HUES48 (cell line): ENCODE measurements around the gene TNS3.

Source experiments
- H3K27ac ChIP-seq: one replicate; pipeline ENCODE4 v1.7.0; 2013; ENCODE audit warnings: low read depth, low read length, inconsistent platforms
- H3K27me3 ChIP-seq: 2 replicates; pipeline ENCODE4 v1.6.1; 2013; ENCODE audit warnings: mild to moderate bottlenecking, low read length; ENCODE audit not compliant: control insufficient read depth, insufficient read depth
- H3K36me3 ChIP-seq: 2 replicates; pipeline ENCODE4 v1.6.1; 2013; ENCODE audit warnings: low read length; ENCODE audit not compliant: control insufficient read depth, insufficient read depth
- H3K4me1 ChIP-seq: 2 replicates; pipeline ENCODE4 v1.6.1; 2013; ENCODE audit warnings: mild to moderate bottlenecking, low read length; ENCODE audit not compliant: control insufficient read depth, insufficient read depth
- H3K4me3 ChIP-seq: 2 replicates; pipeline ENCODE4 v1.5.1; 2013; ENCODE audit warnings: mild to moderate bottlenecking, low read depth, low read length
- H3K9ac ChIP-seq: 2 replicates; pipeline ENCODE4 v1.6.1; 2013; ENCODE audit warnings: mild to moderate bottlenecking, low read depth, low read length, moderate library complexity
- H3K9me3 ChIP-seq: 2 replicates; pipeline ENCODE4 v1.6.1; 2013; ENCODE audit warnings: low read length; ENCODE audit not compliant: control insufficient read depth, insufficient read depth

TNS3 gene

DNA sequence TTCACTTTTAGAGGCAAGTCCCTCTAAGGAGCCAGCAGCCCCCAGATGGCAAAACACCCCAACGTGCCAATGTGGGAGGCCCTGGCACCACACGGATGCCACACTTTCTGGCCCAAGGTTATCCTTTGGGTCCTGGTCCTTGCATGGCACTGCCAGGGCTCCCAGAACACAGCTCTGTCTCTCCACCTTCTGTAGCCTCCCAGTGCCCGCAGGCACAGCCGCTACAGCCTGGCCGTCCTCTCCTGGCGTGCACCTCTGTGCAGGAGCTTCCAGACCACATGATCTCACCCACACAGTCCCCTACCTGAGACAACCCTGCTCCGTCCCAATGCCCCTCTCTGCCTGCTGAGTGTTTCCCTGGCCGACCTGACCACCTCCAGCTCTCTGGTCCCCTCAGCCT lies 215.0 kb downstream of the TNS3 start:
- no peak overlapping the region for H3K9ac ChIP-seq
- H3K27me3 ChIP-seq: no peaks in the 10 kb centered on the region
- no peaks in the 10 kb centered on the region for H3K9me3 ChIP-seq
- H3K4me1 ChIP-seq: peaks cover 5% of the 10 kb centered on the region
- no peak overlapping the region for H3K4me3 ChIP-seq
- H3K36me3 ChIP-seq: peaks cover 16% of the 10 kb centered on the region; the same call in 1 of the 2 replicates
- no peak overlapping the region for H3K27ac ChIP-seq

- Histone ChIP-seq H3K9me3 (no peaks in the 10 kb centered on the region), H3K4me3 (no peak overlapping the region), H3K27me3 (no peaks in the 10 kb centered on the region), H3K4me1 (no peaks in the 10 kb centered on the region), H3K36me3 (peaks cover 16% of the 10 kb centered on the region; the same call in 1 of the 2 replicates), H3K9ac (no peak overlapping the region), H3K27ac (no peak overlapping the region)
Measured at GRCh38 chr7:47366211-47366610, 215.7 kb downstream of the TNS3 start.

- no peaks in the 10 kb centered on the region for H3K27me3 ChIP-seq
- H3K9ac ChIP-seq: no peak overlapping the region
- no peaks in the 10 kb centered on the region for H3K9me3 ChIP-seq
- no peaks in the 10 kb centered on the region for H3K4me1 ChIP-seq
- H3K4me3 ChIP-seq: no peak overlapping the region
- H3K36me3 ChIP-seq: peaks cover 3% of the 10 kb centered on the region; the same call in 1 of the 2 replicates
- H3K27ac ChIP-seq: no peak overlapping the region
Measured at GRCh38 chr7:47362984-47363383, 218.9 kb downstream of the TNS3 start.

DNA sequence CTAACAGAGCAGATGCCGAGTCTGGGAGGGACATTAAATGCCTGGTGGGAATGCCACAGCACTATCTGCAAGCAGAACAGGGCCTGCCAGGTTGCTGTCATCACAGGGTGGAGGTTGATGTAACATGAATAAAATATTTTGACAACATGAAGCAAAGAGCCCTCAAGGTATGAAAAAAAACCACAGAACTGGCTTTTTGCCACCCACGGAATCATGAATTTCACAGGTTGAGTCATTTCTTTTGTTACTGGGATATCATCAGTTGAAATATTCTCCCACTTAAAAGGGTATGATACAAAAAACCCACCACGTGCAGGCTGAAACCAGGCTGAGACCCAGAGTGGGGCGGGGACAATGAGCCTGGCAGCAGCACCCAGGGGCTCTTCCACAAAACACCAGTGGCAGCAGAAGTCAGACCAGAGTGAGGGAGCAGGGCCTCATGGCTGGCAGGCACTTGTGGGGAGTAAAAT lies 220.1 kb downstream of the TNS3 start:
- Histone ChIP-seq H3K4me3 (no peak overlapping the region), H3K4me1 (no peaks in the 10 kb centered on the region), H3K9me3 (no peaks in the 10 kb centered on the region), H3K9ac (no peak overlapping the region), H3K27me3 (no peaks in the 10 kb centered on the region), H3K27ac (no peak overlapping the region), H3K36me3 (no peaks in the 10 kb centered on the region; the same call in 1 of the 2 replicates)

DNA sequence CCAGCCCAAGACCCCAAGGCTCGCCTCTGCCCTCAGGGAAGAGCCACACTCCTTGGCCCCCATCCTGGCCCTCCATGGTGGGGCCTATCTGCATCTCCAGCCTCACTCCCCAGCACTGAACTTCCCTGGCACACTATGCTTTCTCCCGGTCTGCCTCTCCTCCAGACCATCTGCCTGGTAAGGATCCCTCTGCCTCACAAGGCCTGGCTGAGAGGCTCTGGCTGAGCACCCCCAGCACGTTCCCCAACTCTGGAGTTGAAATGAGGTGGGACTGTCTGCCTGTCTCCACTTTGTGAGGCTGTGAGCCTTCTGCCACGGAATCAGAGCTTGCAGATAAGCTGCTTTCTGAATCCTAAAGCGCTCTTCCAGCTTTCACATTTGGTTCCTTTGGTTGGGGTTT lies 220.7 kb downstream of the TNS3 start:
- H3K4me1 ChIP-seq: 0 out of 2 replicates have a peak, but pooled peaks cover 3% of the 10 kb centered on the region
- no peaks in the 10 kb centered on the region for H3K9me3 ChIP-seq
- no peak overlapping the region for H3K9ac ChIP-seq
- H3K27ac ChIP-seq: no peak overlapping the region
- H3K27me3 ChIP-seq: no peaks in the 10 kb centered on the region
- no peaks in the 10 kb centered on the region; the same call in 1 of the 2 replicates for H3K36me3 ChIP-seq
- H3K4me3 ChIP-seq: no peak overlapping the region

DNA sequence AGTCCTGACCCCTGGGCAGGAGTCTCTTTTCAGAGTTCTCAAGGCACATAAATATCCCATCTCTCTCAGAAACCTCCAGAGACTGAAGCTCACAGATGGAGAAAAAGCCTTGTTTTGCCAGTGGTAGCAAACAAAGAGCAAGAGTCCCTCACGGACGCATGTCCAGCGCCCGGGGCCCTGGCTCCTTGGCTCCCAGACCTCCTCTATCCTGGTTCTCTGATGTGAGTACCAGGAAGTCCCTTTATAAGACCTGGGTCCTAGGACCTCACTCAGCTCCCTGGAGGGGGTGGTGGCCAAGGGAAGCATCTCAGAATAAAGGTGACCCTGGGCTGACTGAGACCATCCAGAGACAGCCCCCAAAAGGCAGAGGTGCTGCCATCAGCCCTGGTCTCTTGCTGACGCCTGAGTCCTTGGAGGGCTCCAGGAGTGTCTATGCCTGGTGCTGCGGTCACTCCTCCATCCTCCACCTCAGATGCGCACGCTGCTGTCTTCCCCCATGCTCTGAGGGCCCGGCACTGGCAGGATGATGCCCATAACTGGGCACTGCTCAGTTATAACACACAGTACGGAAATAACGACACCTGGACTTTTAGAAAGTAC lies 221.5 kb downstream of the TNS3 start:
- Histone ChIP-seq H3K9me3 (no peaks in the 10 kb centered on the region), H3K36me3 (no peaks in the 10 kb centered on the region; the same call in 1 of the 2 replicates), H3K27me3 (no peaks in the 10 kb centered on the region), H3K27ac (no peak overlapping the region), H3K4me3 (no peak overlapping the region), H3K9ac (no peak overlapping the region), H3K4me1 (0 out of 2 replicates have a peak, but pooled peaks cover 3% of the 10 kb centered on the region)

DNA sequence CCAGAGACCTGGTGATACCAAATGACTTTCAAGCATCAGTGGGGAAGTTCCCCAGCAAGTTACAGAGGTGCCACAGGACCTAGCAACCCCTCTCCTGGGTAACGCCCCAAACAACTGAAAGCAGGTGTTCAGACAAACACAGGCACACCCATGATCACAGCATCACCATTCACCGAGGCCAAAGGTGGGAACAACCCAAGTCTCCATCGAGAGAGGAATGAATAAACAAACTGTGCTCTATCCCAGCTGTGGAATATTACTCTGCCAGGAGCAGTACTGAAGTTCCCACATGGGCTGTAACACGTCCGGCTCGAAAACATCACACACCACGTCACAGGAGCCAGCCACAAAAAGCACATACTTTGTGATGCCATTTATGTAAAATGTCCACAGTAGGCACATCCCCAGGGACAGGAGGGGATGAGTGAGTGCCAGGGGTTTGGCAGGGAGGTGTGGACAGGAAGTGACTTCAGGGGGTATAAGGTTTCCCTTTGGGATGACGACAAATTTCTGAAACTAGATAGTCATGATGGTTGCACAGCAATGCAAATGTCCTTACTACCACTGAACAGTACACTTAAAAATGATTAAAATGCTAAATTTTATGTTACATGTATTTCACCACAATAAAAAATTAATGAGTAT lies 222.8 kb downstream of the TNS3 start:
- H3K27me3 ChIP-seq: no peaks in the 10 kb centered on the region
- 0 out of 2 replicates have a peak, but pooled peaks cover 3% of the 10 kb centered on the region for H3K4me1 ChIP-seq
- no peak overlapping the region for H3K4me3 ChIP-seq
- no peaks in the 10 kb centered on the region; the same call in 1 of the 2 replicates for H3K36me3 ChIP-seq
- H3K9ac ChIP-seq: no peak overlapping the region
- no peaks in the 10 kb centered on the region for H3K9me3 ChIP-seq
- no peak overlapping the region for H3K27ac ChIP-seq

DNA sequence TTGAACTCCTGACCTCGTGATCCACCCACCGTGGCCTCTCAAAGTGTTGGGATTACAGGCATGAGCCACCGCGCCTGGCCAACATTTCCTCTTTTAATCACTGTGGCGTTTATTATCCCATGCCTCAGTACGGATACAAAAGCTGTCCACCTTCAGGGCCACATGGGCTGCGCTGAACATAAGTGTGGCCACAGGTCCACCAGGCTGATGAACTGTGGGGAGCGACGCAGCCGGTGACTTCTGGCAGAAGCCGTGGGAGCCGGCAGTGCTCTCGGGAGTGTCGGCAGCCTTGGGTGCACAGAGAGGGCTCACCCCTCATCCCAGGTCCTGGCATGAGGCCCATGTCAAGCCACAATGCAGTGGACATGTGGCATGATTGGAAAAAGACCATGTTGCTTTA lies 223.6 kb downstream of the TNS3 start:
- Histone ChIP-seq H3K9ac (no peak overlapping the region), H3K27ac (no peak overlapping the region), H3K4me1 (0 out of 2 replicates have a peak, but pooled peaks cover 3% of the 10 kb centered on the region), H3K4me3 (no peak overlapping the region), H3K27me3 (no peaks in the 10 kb centered on the region), H3K36me3 (no peaks in the 10 kb centered on the region), H3K9me3 (no peaks in the 10 kb centered on the region)

GRCh38 chr7:47357863-47358262 lies 224.0 kb downstream of the TNS3 start:
- no peak overlapping the region for H3K9ac ChIP-seq

DNA sequence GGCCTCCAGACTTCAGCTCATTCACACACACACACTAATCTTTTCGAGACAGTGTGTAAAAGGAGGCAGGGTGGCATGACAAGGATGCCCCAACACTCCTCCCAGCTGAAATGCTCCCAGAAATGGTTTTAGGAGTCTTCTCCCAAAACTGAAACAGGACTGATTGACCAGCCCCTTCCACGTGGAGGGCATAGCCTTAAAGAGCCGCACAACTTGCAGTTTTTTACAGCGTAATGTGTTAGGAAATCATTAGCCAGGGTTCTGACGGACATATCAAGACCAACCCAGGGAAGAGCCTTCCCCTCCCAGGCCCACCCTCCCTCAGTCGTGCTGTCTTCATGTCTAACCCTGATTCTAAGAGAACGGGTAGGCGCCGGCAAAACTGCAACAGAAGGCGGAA lies 224.6 kb downstream of the TNS3 start:
- H3K36me3 ChIP-seq: no peaks in the 10 kb centered on the region
- no peak overlapping the region for H3K9ac ChIP-seq
- H3K27ac ChIP-seq: no peak overlapping the region
- H3K4me3 ChIP-seq: no peak overlapping the region
- H3K27me3 ChIP-seq: no peaks in the 10 kb centered on the region
- 0 out of 2 replicates have a peak, but pooled peaks cover 3% of the 10 kb centered on the region for H3K4me1 ChIP-seq
- no peaks in the 10 kb centered on the region for H3K9me3 ChIP-seq

More at GRCh38 chr7:47357863-47358262, 224.0 kb downstream of the TNS3 start:
- Histone ChIP-seq H3K4me1 (0 out of 2 replicates have a peak, but pooled peaks cover 3% of the 10 kb centered on the region), H3K27me3 (no peaks in the 10 kb centered on the region), H3K4me3 (no peak overlapping the region), H3K9me3 (no peaks in the 10 kb centered on the region), H3K36me3 (no peaks in the 10 kb centered on the region), H3K27ac (no peak overlapping the region)

GRCh38 chr7:47356261-47356660 lies 225.7 kb downstream of the TNS3 start:
- Histone ChIP-seq H3K4me1 (0 out of 2 replicates have a peak, but pooled peaks cover 3% of the 10 kb centered on the region), H3K9ac (no peak overlapping the region), H3K9me3 (no peaks in the 10 kb centered on the region), H3K27me3 (no peaks in the 10 kb centered on the region), H3K4me3 (no peak overlapping the region), H3K27ac (no peak overlapping the region), H3K36me3 (no peaks in the 10 kb centered on the region)
